SK-N-SH (cell line): ENCODE results near the gene ANKRD34A. TPM values are rescaled to one million over a fixed set of nuclear protein-coding genes. Genes with fewer than 3 reads are reported as not detected.

Experiments
- CTCF ChIA-PET: fragments of 300-600, 350-600 bp; formaldehyde crosslinking; extraction: SDS; loops from one replicate; lab custom pipeline; 2021; lab: Yijun Ruan, JAX
- POLR2A ChIA-PET: fragments of 350-600 bp; sonication (Branson Sonifier 250); formaldehyde crosslinking; extraction: SDS; loops from one replicate; lab custom pipeline; 2020; ENCODE audit warnings: antibody characterized with exemption, inconsistent platforms; lab: Yijun Ruan, JAX
- DNase-seq: peaks from one replicate; pipeline ENCODE4 v3.0.0; 2012
- H2AFZ ChIP-seq: fragments of 200-600 bp; sonication (generic); 2 replicates; pipeline ENCODE4 v1.8.1; 2016; ENCODE audit warnings: antibody characterized with exemption, mild to moderate bottlenecking, low read depth
- H3F3A ChIP-seq: fragments of 200-600 bp; sonication (generic); replicated peaks from 2 replicates; pipeline ENCODE3; 2016; ENCODE audit warnings: antibody characterized with exemption, mild to moderate bottlenecking; ENCODE audit not compliant: insufficient read depth
- H3K27ac ChIP-seq, 2 experiments: fragments of 200-500 bp in 1 of 2; fragments of 200-600 bp in 1 of 2; sonication (Bioruptor generic) in 1 of 2; sonication (generic), shearing (Covaris generic) in 1 of 2; 2 replicates each; pipeline versions ENCODE4 v1.5.1 to v1.6.1; 2014 to 2016; ENCODE audit warnings: low read depth in 2 of 2, inconsistent platforms in 1 of 2, low read length in 1 of 2, mild to moderate bottlenecking in 1 of 2, mixed read lengths in 1 of 2
- H3K27me3 ChIP-seq: fragments of 200-600 bp; sonication (generic), shearing (Covaris generic); 2 replicates; pipeline ENCODE4 v1.6.1; 2016; ENCODE audit warnings: mixed run types; ENCODE audit not compliant: insufficient read depth
- H3K36me3 ChIP-seq, 2 experiments: fragments of 200-500 bp in 1 of 2; fragments of 200-600 bp in 1 of 2; sonication (Bioruptor generic) in 1 of 2; sonication (generic) in 1 of 2; replicated peaks in 1 of 2; 2 replicates each; pipeline versions ENCODE3 to v1.5.1; 2014 to 2016; ENCODE audit warnings: low read length in 1 of 2, mild to moderate bottlenecking in 1 of 2; ENCODE audit not compliant: insufficient read depth in 2 of 2, control insufficient read depth in 1 of 2
- H3K4me1 ChIP-seq, 2 experiments: fragments of 200-500 bp in 1 of 2; fragments of 200-600 bp in 1 of 2; sonication (Bioruptor generic) in 1 of 2; sonication (generic), shearing (Covaris generic) in 1 of 2; 2 replicates each; pipeline versions ENCODE4 v1.5.1 to v1.6.1; 2014 to 2016; ENCODE audit warnings: low read depth in 1 of 2, low read length in 1 of 2, mixed run types in 1 of 2; ENCODE audit not compliant: insufficient read depth in 2 of 2, control insufficient read depth in 1 of 2
- H3K4me2 ChIP-seq: fragments of 200-600 bp; sonication (generic), shearing (Covaris generic); 2 replicates; pipeline ENCODE4 v1.6.1; 2017; ENCODE audit warnings: mixed run types
- H3K4me3 ChIP-seq, 2 experiments: fragments of 200-500 bp in 1 of 2; fragments of 200-600 bp in 1 of 2; sonication (Bioruptor generic) in 1 of 2; sonication (generic), shearing (Covaris generic) in 1 of 2; 2 replicates each; pipeline versions ENCODE4 v1.5.1 to v1.8.1; 2014 to 2016; ENCODE audit warnings: low read depth in 2 of 2, inconsistent platforms in 1 of 2, low read length in 1 of 2, mild to moderate bottlenecking in 1 of 2, mixed read lengths in 1 of 2, moderate library complexity in 1 of 2
- H3K79me2 ChIP-seq: fragments of 200-600 bp; sonication (generic); 2 replicates; pipeline ENCODE4 v1.8.1; 2017; ENCODE audit warnings: mild to moderate bottlenecking; ENCODE audit not compliant: insufficient read depth
- H3K9ac ChIP-seq: fragments of 200-600 bp; sonication (generic); 2 replicates; pipeline ENCODE4 v1.6.1; 2017; ENCODE audit warnings: mixed run types
- H3K9me2 ChIP-seq: fragments of 200-600 bp; sonication (generic); 2 replicates; pipeline ENCODE4 v1.6.1; 2017; ENCODE audit warnings: mixed run types
- H3K9me3 ChIP-seq: fragments of 200-600 bp; sonication (generic); 2 replicates; pipeline ENCODE4 v1.6.1; 2017; ENCODE audit warnings: mixed run types, mild to moderate bottlenecking, moderate library complexity
- H4K20me1 ChIP-seq: fragments of 200-600 bp; sonication (generic); 2 replicates; pipeline ENCODE4 v1.6.1; 2017; ENCODE audit warnings: mild to moderate bottlenecking, mixed run types; ENCODE audit not compliant: insufficient read depth
- ELF1 ChIP-seq: IDR thresholded peaks from 2 replicates; pipeline ENCODE4 v1.4.0; 2012
- EP300 ChIP-seq, 2 experiments: IDR thresholded peaks; 2 replicates each; pipeline versions ENCODE4 v1.4.0 to v1.6.1; 2012; ENCODE audit warnings: borderline replicate concordance in 1 of 2, low read depth in 1 of 2, low read length in 1 of 2
- EZH2phosphoT487 ChIP-seq: fragments of 200-600 bp; sonication (generic); IDR thresholded peaks from 2 replicates; pipeline ENCODE4 v1.6.1; 2017; ENCODE audit warnings: low read depth, mixed run types, mild to moderate bottlenecking, antibody characterized with exemption, moderate library complexity, borderline replicate concordance
- FOXJ3 ChIP-seq: sonication (generic); formaldehyde crosslinking; IDR thresholded peaks from 2 replicates; pipeline ENCODE4 v1.5.1; 2020; ENCODE audit warnings: mild to moderate bottlenecking, missing genetic modification reagents
- GATA2 ChIP-seq: sonication (generic); formaldehyde crosslinking; IDR thresholded peaks from 2 replicates; pipeline ENCODE4 v1.5.0; 2020; ENCODE audit warnings: mild to moderate bottlenecking, missing genetic modification reagents
- JUND ChIP-seq: IDR thresholded peaks from 2 replicates; pipeline ENCODE4 v1.4.0; 2012
- MXI1 ChIP-seq: IDR thresholded peaks from 2 replicates; pipeline ENCODE4 v1.6.1; 2012; ENCODE audit warnings: mild to moderate bottlenecking, low read depth, low read length, improper control_type of control experiment
- NFIC ChIP-seq: IDR thresholded peaks from 2 replicates; pipeline ENCODE4 v1.4.0; 2012; ENCODE audit warnings: borderline replicate concordance
- NRF1 ChIP-seq: IDR thresholded peaks from 2 replicates; pipeline ENCODE4 v1.6.1; 2012; ENCODE audit warnings: low read depth, mild to moderate bottlenecking, low read length
- TAF1 ChIP-seq: IDR thresholded peaks from 2 replicates; pipeline ENCODE4 v1.6.1; 2012; ENCODE audit warnings: low read depth, mild to moderate bottlenecking, low read length, moderate library complexity, borderline replicate concordance
- TCF12 ChIP-seq: IDR thresholded peaks from 2 replicates; pipeline ENCODE4 v1.4.0; 2012
- YY1 ChIP-seq: IDR thresholded peaks from 2 replicates; pipeline ENCODE4 v1.4.0; 2012; ENCODE audit warnings: low read depth, mild to moderate bottlenecking
- WGBS: methylation state at CpG from one replicate; pipeline ENCODE4 v1.1.6; 2017; ENCODE audit warnings: low lambda C conversion rate; 5-methylcytosine and 5-hydroxymethylcytosine counted together
- polyA plus RNA-seq, 3 experiments: library from polyadenylated mRNA; depleted of rRNA; stranded (reverse); fragments of >200 nt; gene quantifications; 2 replicates each; pipeline ENCODE4 v1.2.3, GENCODE V29; 2012
- TF ChIP-seq, protein P1 (sequence below): IDR thresholded peaks from 2 replicates; pipeline ENCODE4 v1.4.0; 2012; ENCODE audit warnings: low read depth, borderline replicate concordance
- TF ChIP-seq, protein P2 (sequence below): fragments of 150-350 bp; IDR thresholded peaks from 2 replicates; pipeline ENCODE4 v1.6.1; 2016; ENCODE audit warnings: mild to moderate bottlenecking, low read depth, low read length
- TF ChIP-seq, protein P3 (sequence below): fragments of 200-600 bp; sonication (generic); IDR thresholded peaks from 2 replicates; pipeline ENCODE4 v1.6.1; 2017; ENCODE audit warnings: antibody characterized with exemption, mild to moderate bottlenecking, moderate library complexity
- TF ChIP-seq, protein P4 (sequence below): IDR thresholded peaks from 2 replicates; pipeline ENCODE4 v1.6.1; 2012; ENCODE audit warnings: mild to moderate bottlenecking, low read depth, low read length, moderate library complexity

Gene ANKRD34A
- polyA plus RNA-seq, 1 of the 3 experiments (the other 2 are of a cell fraction): 2.6 TPM

DNA sequence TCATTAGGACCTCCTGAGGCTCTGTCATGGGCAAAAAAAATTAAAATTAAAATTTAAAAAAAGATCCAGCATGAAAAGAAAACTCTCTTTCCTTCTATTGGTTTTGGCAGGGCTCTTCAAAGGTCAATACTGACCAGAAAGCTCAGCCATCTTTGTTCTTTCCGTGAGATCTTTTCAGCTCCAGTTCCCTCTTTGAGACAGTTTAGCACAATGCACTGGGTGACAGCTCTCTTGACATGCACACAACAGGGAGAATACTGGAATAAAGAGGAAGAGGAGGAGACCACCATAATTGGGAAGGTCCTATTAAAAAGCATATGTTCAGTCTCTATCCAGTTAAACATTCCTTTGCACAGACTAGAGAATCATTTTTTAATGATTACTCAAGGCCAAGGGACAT, 12.8 kb downstream of the ANKRD34A start:
- ChIA-PET CTCF (no interaction called here), POLR2A (no interaction called here)
- no peak for TF ChIP-seq JUND
- H3K9me2 ChIP-seq: no peaks in the 10 kb centered on the region
- 86% methylated on average over 1 of the region's 1 CpG for WGBS
- DNase-seq: no peak
- H4K20me1 ChIP-seq: no peaks in the 10 kb centered on the region; the same call in 1 of the 2 replicates
- H3K4me3 ChIP-seq: no peak overlapping the region
- no peak overlapping the region for H3K27ac ChIP-seq
- peaks cover 8% of the 10 kb centered on the region for H3F3A ChIP-seq
- no peaks in the 10 kb centered on the region for H3K9me3 ChIP-seq
- H2AFZ ChIP-seq: no peak overlapping the region
- H3K4me2 ChIP-seq: no peak overlapping the region
- peaks cover 15 to 21% of the 10 kb centered on the region in 2 experiments; a peak in 3 of 4 replicates for H3K4me1 ChIP-seq
- peaks cover 99% of the 10 kb centered on the region for H3K79me2 ChIP-seq
- no peaks in the 10 kb centered on the region for H3K27me3 ChIP-seq
- H3K36me3 ChIP-seq: peaks cover 11 to 25% of the 10 kb centered on the region in 2 experiments
- H3K9ac ChIP-seq: no peak overlapping the region

DNA sequence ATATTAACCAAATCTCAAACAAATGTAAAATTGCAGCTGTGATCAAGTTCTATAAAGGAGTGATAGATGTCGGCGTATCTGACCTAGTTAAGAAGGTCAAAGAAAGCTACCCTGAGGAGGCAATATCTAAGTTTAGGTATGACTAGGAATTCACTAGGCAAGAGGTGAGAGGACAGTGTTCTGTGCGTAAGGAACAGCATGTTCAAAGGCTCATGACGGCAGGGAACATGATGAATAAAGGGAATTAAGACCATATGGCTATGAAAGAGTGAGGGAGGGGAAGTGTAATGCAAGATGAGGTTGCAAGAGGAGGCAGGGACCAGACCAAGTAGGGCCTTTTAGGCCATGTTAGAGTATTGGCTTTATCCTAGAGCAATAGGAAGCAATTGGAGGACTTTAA, 15.2 kb downstream of the ANKRD34A start:
- no peak for DNase-seq
- Histone ChIP-seq H4K20me1 (no peaks in the 10 kb centered on the region), H3K9me2 (no peaks in the 10 kb centered on the region), H3K4me2 (no peak overlapping the region), H3K9me3 (no peaks in the 10 kb centered on the region)
- no peak for TF ChIP-seq YY1
- TF ChIP-seq, protein P1, sequence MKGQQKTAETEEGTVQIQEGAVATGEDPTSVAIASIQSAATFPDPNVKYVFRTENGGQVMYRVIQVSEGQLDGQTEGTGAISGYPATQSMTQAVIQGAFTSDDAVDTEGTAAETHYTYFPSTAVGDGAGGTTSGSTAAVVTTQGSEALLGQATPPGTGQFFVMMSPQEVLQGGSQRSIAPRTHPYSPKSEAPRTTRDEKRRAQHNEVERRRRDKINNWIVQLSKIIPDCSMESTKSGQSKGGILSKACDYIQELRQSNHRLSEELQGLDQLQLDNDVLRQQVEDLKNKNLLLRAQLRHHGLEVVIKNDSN: no peak
- no peak for TF ChIP-seq NRF1
- TF ChIP-seq, all 33 proteins: peak for 0
- Histone ChIP-seq H3K9ac (no peak overlapping the region), H3F3A (no peaks in the 10 kb centered on the region), H3K27ac (no peak overlapping the region), H3K4me1 (no peaks in the 10 kb centered on the region; a peak in 1 of 4 replicates), H3K27me3 (no peaks in the 10 kb centered on the region), H3K79me2 (peaks cover 99% of the 10 kb centered on the region), H3K36me3 (peaks cover 17 to 26% of the 10 kb centered on the region in 2 experiments), H2AFZ (no peak overlapping the region), H3K4me3 (no peak overlapping the region)
- ChIA-PET POLR2A (interaction anchor here (0.6 kb wide), 1 partner anchor 103 kb away, joined by 3 read pairs; no protein-coding TSS in a partner anchor), CTCF (no interaction called here)
- WGBS: 89% methylated on average over 4 of the region's 4 CpGs

DNA sequence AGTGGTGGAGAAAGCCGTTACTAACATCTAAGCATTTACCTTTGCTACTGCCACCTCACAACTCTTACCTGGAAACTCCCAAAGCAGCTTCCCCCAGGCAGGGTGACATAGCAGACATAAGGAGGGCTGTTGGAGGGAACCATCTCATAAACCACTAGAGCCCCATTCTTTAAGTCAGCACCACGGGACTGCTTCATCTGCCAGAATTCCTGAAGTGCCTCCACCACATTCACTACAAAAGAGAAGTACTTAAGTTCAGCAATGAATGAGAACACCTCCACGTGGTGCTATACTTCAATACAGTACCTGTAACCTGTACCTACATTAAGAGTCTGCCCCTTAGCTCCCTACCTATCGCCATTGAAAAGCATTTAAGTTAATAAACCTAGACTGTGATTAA, 16.8 kb downstream of the ANKRD34A start:
- no peak overlapping the region for H3K4me2 ChIP-seq
- H3K4me1 ChIP-seq: no peaks in the 10 kb centered on the region
- peaks cover 83% of the 10 kb centered on the region for H3K79me2 ChIP-seq
- no peak overlapping the region for H3K9ac ChIP-seq
- H3K27ac ChIP-seq: no peak overlapping the region
- H2AFZ ChIP-seq: no peak overlapping the region
- no peak for DNase-seq
- ChIA-PET POLR2A (no interaction called here), CTCF (no interaction called here)
- H3F3A ChIP-seq: no peaks in the 10 kb centered on the region
- H3K9me2 ChIP-seq: no peaks in the 10 kb centered on the region
- peaks cover 21 to 29% of the 10 kb centered on the region in 2 experiments for H3K36me3 ChIP-seq
- H4K20me1 ChIP-seq: no peaks in the 10 kb centered on the region
- no peaks in the 10 kb centered on the region for H3K27me3 ChIP-seq
- H3K4me3 ChIP-seq: no peak overlapping the region
- 75% methylated on average over 4 of the region's 4 CpGs for WGBS
- no peaks in the 10 kb centered on the region for H3K9me3 ChIP-seq
- TF ChIP-seq MXI1 (no peak), FOXJ3 (CRISPR knock-in tag) (no peak), EP300 (IDR thresholded peaks at IDR 0.05; ENCODE audit: borderline replicate concordance in 1 of 2, low read depth in 1 of 2, low read length in 1 of 2) (no peak), NFIC (no peak), GATA2 (CRISPR knock-in tag) (no peak), EZH2phosphoT487 (no peak), TCF12 (no peak), ELF1 (no peak), TAF1 (no peak)
- TF ChIP-seq, protein P2, sequence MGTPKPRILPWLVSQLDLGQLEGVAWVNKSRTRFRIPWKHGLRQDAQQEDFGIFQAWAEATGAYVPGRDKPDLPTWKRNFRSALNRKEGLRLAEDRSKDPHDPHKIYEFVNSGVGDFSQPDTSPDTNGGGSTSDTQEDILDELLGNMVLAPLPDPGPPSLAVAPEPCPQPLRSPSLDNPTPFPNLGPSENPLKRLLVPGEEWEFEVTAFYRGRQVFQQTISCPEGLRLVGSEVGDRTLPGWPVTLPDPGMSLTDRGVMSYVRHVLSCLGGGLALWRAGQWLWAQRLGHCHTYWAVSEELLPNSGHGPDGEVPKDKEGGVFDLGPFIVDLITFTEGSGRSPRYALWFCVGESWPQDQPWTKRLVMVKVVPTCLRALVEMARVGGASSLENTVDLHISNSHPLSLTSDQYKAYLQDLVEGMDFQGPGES: no peak
- TF ChIP-seq, protein P3, sequence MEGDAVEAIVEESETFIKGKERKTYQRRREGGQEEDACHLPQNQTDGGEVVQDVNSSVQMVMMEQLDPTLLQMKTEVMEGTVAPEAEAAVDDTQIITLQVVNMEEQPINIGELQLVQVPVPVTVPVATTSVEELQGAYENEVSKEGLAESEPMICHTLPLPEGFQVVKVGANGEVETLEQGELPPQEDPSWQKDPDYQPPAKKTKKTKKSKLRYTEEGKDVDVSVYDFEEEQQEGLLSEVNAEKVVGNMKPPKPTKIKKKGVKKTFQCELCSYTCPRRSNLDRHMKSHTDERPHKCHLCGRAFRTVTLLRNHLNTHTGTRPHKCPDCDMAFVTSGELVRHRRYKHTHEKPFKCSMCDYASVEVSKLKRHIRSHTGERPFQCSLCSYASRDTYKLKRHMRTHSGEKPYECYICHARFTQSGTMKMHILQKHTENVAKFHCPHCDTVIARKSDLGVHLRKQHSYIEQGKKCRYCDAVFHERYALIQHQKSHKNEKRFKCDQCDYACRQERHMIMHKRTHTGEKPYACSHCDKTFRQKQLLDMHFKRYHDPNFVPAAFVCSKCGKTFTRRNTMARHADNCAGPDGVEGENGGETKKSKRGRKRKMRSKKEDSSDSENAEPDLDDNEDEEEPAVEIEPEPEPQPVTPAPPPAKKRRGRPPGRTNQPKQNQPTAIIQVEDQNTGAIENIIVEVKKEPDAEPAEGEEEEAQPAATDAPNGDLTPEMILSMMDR: no peak
- TF ChIP-seq, protein P4, sequence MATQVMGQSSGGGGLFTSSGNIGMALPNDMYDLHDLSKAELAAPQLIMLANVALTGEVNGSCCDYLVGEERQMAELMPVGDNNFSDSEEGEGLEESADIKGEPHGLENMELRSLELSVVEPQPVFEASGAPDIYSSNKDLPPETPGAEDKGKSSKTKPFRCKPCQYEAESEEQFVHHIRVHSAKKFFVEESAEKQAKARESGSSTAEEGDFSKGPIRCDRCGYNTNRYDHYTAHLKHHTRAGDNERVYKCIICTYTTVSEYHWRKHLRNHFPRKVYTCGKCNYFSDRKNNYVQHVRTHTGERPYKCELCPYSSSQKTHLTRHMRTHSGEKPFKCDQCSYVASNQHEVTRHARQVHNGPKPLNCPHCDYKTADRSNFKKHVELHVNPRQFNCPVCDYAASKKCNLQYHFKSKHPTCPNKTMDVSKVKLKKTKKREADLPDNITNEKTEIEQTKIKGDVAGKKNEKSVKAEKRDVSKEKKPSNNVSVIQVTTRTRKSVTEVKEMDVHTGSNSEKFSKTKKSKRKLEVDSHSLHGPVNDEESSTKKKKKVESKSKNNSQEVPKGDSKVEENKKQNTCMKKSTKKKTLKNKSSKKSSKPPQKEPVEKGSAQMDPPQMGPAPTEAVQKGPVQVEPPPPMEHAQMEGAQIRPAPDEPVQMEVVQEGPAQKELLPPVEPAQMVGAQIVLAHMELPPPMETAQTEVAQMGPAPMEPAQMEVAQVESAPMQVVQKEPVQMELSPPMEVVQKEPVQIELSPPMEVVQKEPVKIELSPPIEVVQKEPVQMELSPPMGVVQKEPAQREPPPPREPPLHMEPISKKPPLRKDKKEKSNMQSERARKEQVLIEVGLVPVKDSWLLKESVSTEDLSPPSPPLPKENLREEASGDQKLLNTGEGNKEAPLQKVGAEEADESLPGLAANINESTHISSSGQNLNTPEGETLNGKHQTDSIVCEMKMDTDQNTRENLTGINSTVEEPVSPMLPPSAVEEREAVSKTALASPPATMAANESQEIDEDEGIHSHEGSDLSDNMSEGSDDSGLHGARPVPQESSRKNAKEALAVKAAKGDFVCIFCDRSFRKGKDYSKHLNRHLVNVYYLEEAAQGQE: no peak
